GM23338 (cell line): ENCODE data around the gene PDCD1. TPM values are rescaled to one million over a fixed set of nuclear protein-coding genes. Genes with fewer than 3 reads are reported as not detected.

Experiments used
- ATAC-seq: fragments of 200-7000 bp; cut with Tn5 transposase; 3 replicates; pipeline ENCODE4 v1.9.1; 2020
- DNase-seq: peaks from one replicate; pipeline ENCODE4 v3.0.0-alpha.2; 2015; ENCODE audit warnings: low spot score
- H2AFZ ChIP-seq: fragments of 200-600 bp; sonication (generic); 2 replicates; pipeline ENCODE4 v1.8.0; 2016; ENCODE audit warnings: antibody characterized with exemption, mild to moderate bottlenecking, moderate library complexity
- H3F3A ChIP-seq: fragments of 200-600 bp; sonication (generic); replicated peaks from 2 replicates; pipeline ENCODE4 v1.8.0; 2017; ENCODE audit warnings: antibody characterized with exemption, mixed run types, low read depth
- H3K27ac ChIP-seq: fragments of 200-600 bp; sonication (generic); 2 replicates; pipeline ENCODE4 v1.6.1; 2016; ENCODE audit warnings: low read depth
- H3K27me3 ChIP-seq: fragments of 200-600 bp; sonication (generic); 2 replicates; pipeline ENCODE4 v1.8.0; 2016; ENCODE audit warnings: mild to moderate bottlenecking, mixed run types, moderate library complexity; ENCODE audit not compliant: insufficient read depth
- H3K36me3 ChIP-seq: fragments of 200-600 bp; sonication (generic); 2 replicates; pipeline ENCODE4 v1.8.0; 2016; ENCODE audit warnings: mild to moderate bottlenecking; ENCODE audit not compliant: insufficient read depth
- H3K4me1 ChIP-seq: fragments of 200-600 bp; sonication (generic); 2 replicates; pipeline ENCODE4 v1.8.0; 2016; ENCODE audit warnings: mild to moderate bottlenecking, moderate library complexity; ENCODE audit not compliant: insufficient read depth
- H3K4me2 ChIP-seq: fragments of 200-600 bp; sonication (generic); 2 replicates; pipeline ENCODE4 v1.7.1; 2017; ENCODE audit warnings: mixed run types
- H3K4me3 ChIP-seq: fragments of 200-600 bp; sonication (generic); 2 replicates; pipeline ENCODE4 v1.6.1; 2016; ENCODE audit warnings: mixed run types
- H3K79me2 ChIP-seq: fragments of 200-600 bp; sonication (generic); replicated peaks from 2 replicates; pipeline ENCODE4 v1.8.0; 2017; ENCODE audit warnings: mild to moderate bottlenecking; ENCODE audit not compliant: insufficient read depth
- H3K9me2 ChIP-seq: fragments of 200-600 bp; sonication (generic); 2 replicates; pipeline ENCODE4 v1.8.0; 2017; ENCODE audit not compliant: insufficient read depth
- H4K20me1 ChIP-seq: fragments of 200-600 bp; sonication (generic); replicated peaks from 2 replicates; pipeline ENCODE4 v1.8.0; 2017; ENCODE audit warnings: mild to moderate bottlenecking; ENCODE audit not compliant: insufficient read depth
- H3K27ac Mint-ChIP-seq: 2 replicates; pipeline ENCODE4 v1.8.0; 2020; ENCODE audit warnings: inconsistent platforms, mild to moderate bottlenecking, moderate library complexity, mixed read lengths
- H3K27me3 Mint-ChIP-seq: 3 replicates; pipeline ENCODE4 v1.8.0; 2022; ENCODE audit warnings: low read depth, mild to moderate bottlenecking, moderate library complexity, mixed read lengths, inconsistent platforms; ENCODE audit not compliant: insufficient read depth, poor library complexity
- H3K36me3 Mint-ChIP-seq: 3 replicates; pipeline ENCODE4 v1.8.0; 2021; ENCODE audit warnings: low read depth, mild to moderate bottlenecking, inconsistent platforms, moderate library complexity, mixed read lengths
- H3K4me1 Mint-ChIP-seq: 3 replicates; pipeline ENCODE4 v1.8.0; 2020; ENCODE audit warnings: mild to moderate bottlenecking, inconsistent platforms, mixed read lengths
- H3K4me3 Mint-ChIP-seq: 3 replicates; pipeline ENCODE4 v1.8.0; 2021; ENCODE audit warnings: moderate library complexity, mild to moderate bottlenecking, inconsistent platforms, mixed read lengths
- H3K9me3 Mint-ChIP-seq: 3 replicates; pipeline ENCODE4 v1.8.0; 2020; ENCODE audit warnings: moderate library complexity, mild to moderate bottlenecking, inconsistent platforms, mixed read lengths
- CREB1 ChIP-seq: fragments of 250-450 bp; sonication (Bioruptor Pico); IDR thresholded peaks from 2 replicates; pipeline ENCODE4 v1.5.0; 2020; ENCODE audit warnings: low read depth, mild to moderate bottlenecking, moderate library complexity
- EZH2 ChIP-seq: fragments of 200-600 bp; sonication (generic); IDR thresholded peaks from one replicate; pipeline ENCODE4 v1.8.0; 2017; ENCODE audit warnings: antibody characterized with exemption, mild to moderate bottlenecking, low read depth; ENCODE audit not compliant: unreplicated experiment
- EZH2phosphoT487 ChIP-seq: fragments of 200-600 bp; sonication (generic); IDR thresholded peaks from one replicate; pipeline ENCODE4 v1.8.1; 2018; ENCODE audit warnings: antibody characterized with exemption; ENCODE audit not compliant: unreplicated experiment
- JUNB ChIP-seq: IDR thresholded peaks from one replicate; pipeline ENCODE4 v1.6.1; 2016; ENCODE audit warnings: antibody characterized with exemption; ENCODE audit not compliant: unreplicated experiment
- NANOG ChIP-seq: IDR thresholded peaks from 2 replicates; pipeline ENCODE4 v1.6.1; 2016; ENCODE audit warnings: antibody characterized with exemption, borderline replicate concordance
- POLR2AphosphoS5 ChIP-seq: IDR thresholded peaks from 2 replicates; pipeline ENCODE4 v1.6.1; 2016; ENCODE audit warnings: antibody characterized with exemption, low read depth
- STAT1 ChIP-seq: IDR thresholded peaks from one replicate; pipeline ENCODE4 v1.6.1; 2016; ENCODE audit warnings: antibody characterized with exemption; ENCODE audit not compliant: unreplicated experiment
- ZNF114 ChIP-seq: fragments of 250-450 bp; sonication (Bioruptor Pico); IDR thresholded peaks from 2 replicates; pipeline ENCODE4 v1.5.0; 2020; ENCODE audit warnings: mild to moderate bottlenecking, moderate library complexity
- ZNF331 ChIP-seq: fragments of 250-450 bp; sonication (Bioruptor Pico); IDR thresholded peaks from 2 replicates; pipeline ENCODE4 v1.5.0; 2020; ENCODE audit warnings: low read depth, mild to moderate bottlenecking, moderate library complexity
- polyA plus RNA-seq: library from polyadenylated mRNA; unstranded; fragments of >200 nt; fragmentation: Nextera tagmentation; extraction: Ambion mirVana; gene quantifications from 2 replicates; pipeline ENCODE4 v1.2.1, GENCODE V29; 2016
- total RNA-seq: library from RNA; depleted of rRNA; stranded (reverse); fragments of >200 nt; shearing (Covaris generic); gene quantifications from 2 replicates; pipeline ENCODE4 v1.2.3, GENCODE V29; 2014
- TF ChIP-seq, protein P1 (sequence below): IDR thresholded peaks from one replicate; pipeline ENCODE4 v1.6.1; 2018; ENCODE audit warnings: antibody characterized with exemption; ENCODE audit not compliant: unreplicated experiment
- TF ChIP-seq, protein P2 (sequence below), 2 experiments: fragments of 200-600 bp in 1 of 2; sonication (generic) in 1 of 2; conservative IDR thresholded peaks; 2 replicates each; pipeline versions ENCODE4 v1.5.1 to v1.6.1; 2016 to 2017; ENCODE audit warnings: antibody characterized with exemption in 2 of 2, low read depth in 2 of 2, mild to moderate bottlenecking in 2 of 2, moderate library complexity in 1 of 2
- TF ChIP-seq, protein P3 (sequence below): fragments of 250-450 bp; sonication (Bioruptor Pico); IDR thresholded peaks from 2 replicates; pipeline ENCODE4 v1.5.0; 2020; ENCODE audit warnings: mild to moderate bottlenecking, moderate library complexity
- TF ChIP-seq, protein P4 (sequence below): IDR thresholded peaks from 2 replicates; pipeline ENCODE4 v1.6.1; 2016; ENCODE audit warnings: antibody characterized with exemption

PDCD1 gene
- total and polyA plus RNA-seq, 2 experiments from 2014 or later: 0.34 to 0.38 TPM

DNA sequence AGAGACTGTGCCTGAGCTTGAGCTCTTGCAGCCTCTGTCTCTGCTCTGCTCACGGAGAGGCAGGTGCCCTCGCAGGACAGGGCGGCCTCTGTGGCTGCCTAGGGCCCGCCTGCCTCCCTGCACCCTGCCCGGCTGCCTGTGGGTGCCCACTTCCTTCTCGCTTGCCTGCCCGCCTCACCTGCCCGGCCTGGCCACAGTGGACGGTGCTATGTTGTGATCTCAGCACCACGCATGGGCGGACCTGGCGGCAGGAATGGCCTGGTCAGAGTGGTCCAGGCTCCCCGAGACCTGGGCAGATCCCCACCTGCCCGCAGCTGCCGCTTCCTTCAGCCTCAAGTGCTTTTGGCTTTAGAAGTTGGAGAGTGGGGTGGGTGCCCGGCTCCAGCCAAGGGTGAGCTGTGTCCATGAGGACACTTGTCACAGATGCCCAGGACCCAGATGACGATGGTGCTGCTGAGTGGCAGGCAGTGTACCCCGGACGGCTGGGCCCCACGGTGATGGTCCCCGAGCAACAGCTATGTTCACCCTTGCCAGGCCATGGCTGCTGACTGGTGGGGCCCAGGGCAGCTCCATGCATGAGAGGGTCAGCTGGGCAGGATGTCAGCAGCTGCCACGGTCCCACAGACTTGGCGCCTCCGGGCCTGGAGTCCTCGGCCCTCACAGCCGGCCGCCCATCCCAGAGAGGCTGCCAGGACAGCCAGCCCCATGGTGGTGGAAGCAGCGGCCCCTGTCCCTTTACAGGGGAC is 36.2 kb upstream of the PDCD1 start:
- Histone ChIP-seq H3K27me3 (no peaks in the 10 kb centered on the region), H3K4me2 (no peak overlapping the region), H3K4me1 (peaks cover 5% of the 10 kb centered on the region; the same call in 1 of the 2 replicates), H2AFZ (no peak overlapping the region), H3K27ac (no peak overlapping the region), H3K36me3 (no peaks in the 10 kb centered on the region), H3K79me2 (no peaks in the 10 kb centered on the region), H3F3A (no peaks in the 10 kb centered on the region), H3K9me2 (no peaks in the 10 kb centered on the region), H4K20me1 (no peaks in the 10 kb centered on the region; the same call in 1 of the 2 replicates), H3K4me3 (no peak overlapping the region)
- Mint-ChIP-seq H3K4me1 (peaks cover 20% of the 10 kb centered on the region), H3K4me3 (no peak overlapping the region), H3K9me3 (peaks cover 12% of the 10 kb centered on the region; the same call in 2 of the 3 replicates), H3K36me3 (no peaks in the 10 kb centered on the region; the same call in 2 of the 3 replicates), H3K27ac (no peak overlapping the region), H3K27me3 (peaks cover 25% of the 10 kb centered on the region)
- ATAC-seq: no peak
- TF ChIP-seq, protein P1, sequence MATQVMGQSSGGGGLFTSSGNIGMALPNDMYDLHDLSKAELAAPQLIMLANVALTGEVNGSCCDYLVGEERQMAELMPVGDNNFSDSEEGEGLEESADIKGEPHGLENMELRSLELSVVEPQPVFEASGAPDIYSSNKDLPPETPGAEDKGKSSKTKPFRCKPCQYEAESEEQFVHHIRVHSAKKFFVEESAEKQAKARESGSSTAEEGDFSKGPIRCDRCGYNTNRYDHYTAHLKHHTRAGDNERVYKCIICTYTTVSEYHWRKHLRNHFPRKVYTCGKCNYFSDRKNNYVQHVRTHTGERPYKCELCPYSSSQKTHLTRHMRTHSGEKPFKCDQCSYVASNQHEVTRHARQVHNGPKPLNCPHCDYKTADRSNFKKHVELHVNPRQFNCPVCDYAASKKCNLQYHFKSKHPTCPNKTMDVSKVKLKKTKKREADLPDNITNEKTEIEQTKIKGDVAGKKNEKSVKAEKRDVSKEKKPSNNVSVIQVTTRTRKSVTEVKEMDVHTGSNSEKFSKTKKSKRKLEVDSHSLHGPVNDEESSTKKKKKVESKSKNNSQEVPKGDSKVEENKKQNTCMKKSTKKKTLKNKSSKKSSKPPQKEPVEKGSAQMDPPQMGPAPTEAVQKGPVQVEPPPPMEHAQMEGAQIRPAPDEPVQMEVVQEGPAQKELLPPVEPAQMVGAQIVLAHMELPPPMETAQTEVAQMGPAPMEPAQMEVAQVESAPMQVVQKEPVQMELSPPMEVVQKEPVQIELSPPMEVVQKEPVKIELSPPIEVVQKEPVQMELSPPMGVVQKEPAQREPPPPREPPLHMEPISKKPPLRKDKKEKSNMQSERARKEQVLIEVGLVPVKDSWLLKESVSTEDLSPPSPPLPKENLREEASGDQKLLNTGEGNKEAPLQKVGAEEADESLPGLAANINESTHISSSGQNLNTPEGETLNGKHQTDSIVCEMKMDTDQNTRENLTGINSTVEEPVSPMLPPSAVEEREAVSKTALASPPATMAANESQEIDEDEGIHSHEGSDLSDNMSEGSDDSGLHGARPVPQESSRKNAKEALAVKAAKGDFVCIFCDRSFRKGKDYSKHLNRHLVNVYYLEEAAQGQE: no peak
- TF ChIP-seq, protein P2, sequence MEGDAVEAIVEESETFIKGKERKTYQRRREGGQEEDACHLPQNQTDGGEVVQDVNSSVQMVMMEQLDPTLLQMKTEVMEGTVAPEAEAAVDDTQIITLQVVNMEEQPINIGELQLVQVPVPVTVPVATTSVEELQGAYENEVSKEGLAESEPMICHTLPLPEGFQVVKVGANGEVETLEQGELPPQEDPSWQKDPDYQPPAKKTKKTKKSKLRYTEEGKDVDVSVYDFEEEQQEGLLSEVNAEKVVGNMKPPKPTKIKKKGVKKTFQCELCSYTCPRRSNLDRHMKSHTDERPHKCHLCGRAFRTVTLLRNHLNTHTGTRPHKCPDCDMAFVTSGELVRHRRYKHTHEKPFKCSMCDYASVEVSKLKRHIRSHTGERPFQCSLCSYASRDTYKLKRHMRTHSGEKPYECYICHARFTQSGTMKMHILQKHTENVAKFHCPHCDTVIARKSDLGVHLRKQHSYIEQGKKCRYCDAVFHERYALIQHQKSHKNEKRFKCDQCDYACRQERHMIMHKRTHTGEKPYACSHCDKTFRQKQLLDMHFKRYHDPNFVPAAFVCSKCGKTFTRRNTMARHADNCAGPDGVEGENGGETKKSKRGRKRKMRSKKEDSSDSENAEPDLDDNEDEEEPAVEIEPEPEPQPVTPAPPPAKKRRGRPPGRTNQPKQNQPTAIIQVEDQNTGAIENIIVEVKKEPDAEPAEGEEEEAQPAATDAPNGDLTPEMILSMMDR (conservative IDR thresholded peaks at IDR 0.05; ENCODE audit: low read depth in 2 of 2): no peak
- no peak for TF ChIP-seq JUNB
- TF ChIP-seq NANOG: no peak
- TF ChIP-seq, protein P3, sequence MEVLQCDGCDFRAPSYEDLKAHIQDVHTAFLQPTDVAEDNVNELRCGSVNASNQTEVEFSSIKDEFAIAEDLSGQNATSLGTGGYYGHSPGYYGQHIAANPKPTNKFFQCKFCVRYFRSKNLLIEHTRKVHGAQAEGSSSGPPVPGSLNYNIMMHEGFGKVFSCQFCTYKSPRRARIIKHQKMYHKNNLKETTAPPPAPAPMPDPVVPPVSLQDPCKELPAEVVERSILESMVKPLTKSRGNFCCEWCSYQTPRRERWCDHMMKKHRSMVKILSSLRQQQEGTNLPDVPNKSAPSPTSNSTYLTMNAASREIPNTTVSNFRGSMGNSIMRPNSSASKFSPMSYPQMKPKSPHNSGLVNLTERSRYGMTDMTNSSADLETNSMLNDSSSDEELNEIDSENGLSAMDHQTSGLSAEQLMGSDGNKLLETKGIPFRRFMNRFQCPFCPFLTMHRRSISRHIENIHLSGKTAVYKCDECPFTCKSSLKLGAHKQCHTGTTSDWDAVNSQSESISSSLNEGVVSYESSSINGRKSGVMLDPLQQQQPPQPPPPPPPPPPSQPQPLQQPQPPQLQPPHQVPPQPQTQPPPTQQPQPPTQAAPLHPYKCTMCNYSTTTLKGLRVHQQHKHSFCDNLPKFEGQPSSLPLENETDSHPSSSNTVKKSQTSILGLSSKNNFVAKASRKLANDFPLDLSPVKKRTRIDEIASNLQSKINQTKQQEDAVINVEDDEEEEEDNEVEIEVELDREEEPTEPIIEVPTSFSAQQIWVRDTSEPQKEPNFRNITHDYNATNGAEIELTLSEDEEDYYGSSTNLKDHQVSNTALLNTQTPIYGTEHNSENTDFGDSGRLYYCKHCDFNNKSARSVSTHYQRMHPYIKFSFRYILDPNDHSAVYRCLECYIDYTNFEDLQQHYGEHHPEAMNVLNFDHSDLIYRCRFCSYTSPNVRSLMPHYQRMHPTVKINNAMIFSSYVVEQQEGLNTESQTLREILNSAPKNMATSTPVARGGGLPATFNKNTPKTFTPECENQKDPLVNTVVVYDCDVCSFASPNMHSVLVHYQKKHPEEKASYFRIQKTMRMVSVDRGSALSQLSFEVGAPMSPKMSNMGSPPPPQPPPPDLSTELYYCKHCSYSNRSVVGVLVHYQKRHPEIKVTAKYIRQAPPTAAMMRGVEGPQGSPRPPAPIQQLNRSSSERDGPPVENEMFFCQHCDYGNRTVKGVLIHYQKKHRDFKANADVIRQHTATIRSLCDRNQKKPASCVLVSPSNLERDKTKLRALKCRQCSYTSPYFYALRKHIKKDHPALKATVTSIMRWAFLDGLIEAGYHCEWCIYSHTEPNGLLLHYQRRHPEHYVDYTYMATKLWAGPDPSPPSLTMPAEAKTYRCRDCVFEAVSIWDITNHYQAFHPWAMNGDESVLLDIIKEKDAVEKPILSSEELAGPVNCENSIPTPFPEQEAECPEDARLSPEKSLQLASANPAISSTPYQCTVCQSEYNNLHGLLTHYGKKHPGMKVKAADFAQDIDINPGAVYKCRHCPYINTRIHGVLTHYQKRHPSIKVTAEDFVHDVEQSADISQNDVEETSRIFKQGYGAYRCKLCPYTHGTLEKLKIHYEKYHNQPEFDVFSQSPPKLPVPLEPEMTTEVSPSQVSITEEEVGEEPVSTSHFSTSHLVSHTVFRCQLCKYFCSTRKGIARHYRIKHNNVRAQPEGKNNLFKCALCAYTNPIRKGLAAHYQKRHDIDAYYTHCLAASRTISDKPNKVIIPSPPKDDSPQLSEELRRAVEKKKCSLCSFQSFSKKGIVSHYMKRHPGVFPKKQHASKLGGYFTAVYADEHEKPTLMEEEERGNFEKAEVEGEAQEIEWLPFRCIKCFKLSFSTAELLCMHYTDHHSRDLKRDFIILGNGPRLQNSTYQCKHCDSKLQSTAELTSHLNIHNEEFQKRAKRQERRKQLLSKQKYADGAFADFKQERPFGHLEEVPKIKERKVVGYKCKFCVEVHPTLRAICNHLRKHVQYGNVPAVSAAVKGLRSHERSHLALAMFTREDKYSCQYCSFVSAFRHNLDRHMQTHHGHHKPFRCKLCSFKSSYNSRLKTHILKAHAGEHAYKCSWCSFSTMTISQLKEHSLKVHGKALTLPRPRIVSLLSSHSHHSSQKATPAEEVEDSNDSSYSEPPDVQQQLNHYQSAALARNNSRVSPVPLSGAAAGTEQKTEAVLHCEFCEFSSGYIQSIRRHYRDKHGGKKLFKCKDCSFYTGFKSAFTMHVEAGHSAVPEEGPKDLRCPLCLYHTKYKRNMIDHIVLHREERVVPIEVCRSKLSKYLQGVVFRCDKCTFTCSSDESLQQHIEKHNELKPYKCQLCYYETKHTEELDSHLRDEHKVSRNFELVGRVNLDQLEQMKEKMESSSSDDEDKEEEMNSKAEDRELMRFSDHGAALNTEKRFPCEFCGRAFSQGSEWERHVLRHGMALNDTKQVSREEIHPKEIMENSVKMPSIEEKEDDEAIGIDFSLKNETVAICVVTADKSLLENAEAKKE: no peak
- no peak for TF ChIP-seq ZNF114 (CRISPR knock-in tag)
- TF ChIP-seq ZNF331 (CRISPR knock-in tag): no peak
- TF ChIP-seq STAT1: no peak
- no peak for TF ChIP-seq POLR2AphosphoS5
- no peak for TF ChIP-seq EZH2phosphoT487
- TF ChIP-seq CREB1 (CRISPR knock-in tag): no peak
- TF ChIP-seq, protein P4, sequence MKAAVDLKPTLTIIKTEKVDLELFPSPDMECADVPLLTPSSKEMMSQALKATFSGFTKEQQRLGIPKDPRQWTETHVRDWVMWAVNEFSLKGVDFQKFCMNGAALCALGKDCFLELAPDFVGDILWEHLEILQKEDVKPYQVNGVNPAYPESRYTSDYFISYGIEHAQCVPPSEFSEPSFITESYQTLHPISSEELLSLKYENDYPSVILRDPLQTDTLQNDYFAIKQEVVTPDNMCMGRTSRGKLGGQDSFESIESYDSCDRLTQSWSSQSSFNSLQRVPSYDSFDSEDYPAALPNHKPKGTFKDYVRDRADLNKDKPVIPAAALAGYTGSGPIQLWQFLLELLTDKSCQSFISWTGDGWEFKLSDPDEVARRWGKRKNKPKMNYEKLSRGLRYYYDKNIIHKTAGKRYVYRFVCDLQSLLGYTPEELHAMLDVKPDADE: no peak
- TF ChIP-seq EZH2: no peak
- DNase-seq: no peak
